Activated CD4-positive, alpha-beta T cell treated with anti-CD3 and anti-CD28 coated beads for 48 hours (primary cell): ENCODE measurements around the gene FMNL2.
A peak's percentile ranks its signal among the peaks of the same experiment; 100 is the strongest.

Source experiments
- DNase-seq: peaks from one replicate; pipeline ENCODE4 v3.0.0-alpha.2; 2020

Gene FMNL2

DNA sequence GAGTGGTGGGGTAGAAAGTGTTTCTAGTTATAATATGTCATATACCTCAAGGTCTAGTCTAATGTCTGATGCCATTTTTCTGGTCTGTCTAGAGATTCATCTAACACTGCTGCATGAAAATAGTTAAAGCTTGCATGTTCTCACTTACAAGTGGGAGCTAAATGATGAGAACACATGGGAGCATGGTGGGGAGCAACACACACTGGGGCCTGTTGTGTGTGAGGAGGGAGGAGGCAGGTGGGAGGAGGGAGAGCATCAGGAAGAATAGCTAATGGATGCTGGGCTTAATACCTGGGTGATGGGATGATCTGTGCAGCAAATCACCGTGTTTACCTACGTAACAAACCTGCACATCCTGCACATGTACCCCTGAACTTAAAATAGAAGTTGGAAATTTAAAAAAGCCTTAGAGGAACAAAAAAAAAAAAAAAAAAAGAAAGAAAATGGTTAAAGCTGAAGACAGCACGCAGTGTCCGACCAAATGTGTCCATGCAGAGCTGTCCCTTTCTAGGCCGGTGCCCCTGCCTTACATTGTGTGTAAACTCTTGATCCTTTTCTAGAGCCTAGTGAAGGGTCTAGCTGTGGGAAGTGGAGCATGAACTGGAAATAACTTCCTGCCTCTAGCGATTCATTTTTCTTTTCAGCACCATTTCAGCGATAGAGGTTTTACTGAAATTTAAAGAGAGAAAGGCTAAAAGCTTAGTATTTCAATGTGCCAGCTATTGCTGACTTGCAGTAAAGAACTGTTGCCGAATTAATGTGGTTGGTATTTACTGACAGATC is 94.0 kb downstream of the FMNL2 start:
- no peak for DNase-seq

DNA sequence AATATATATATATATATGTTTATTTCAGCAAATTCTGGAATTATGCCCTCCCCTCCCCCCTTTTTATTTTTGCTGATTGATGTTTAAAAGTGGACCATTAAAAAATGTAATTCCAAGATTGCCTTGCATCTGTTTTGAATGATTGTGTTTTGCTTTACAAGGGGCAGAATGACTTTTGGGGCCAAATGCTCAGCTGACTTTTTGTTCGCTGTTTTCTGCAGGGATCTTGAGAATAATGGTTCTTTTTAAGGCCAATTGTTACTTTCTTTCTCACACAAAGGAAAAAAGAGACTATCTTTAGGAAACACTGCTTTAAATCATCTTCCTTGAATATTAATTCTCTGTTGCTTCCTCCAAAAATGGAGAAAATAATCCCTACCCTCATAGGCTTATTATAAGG is 95.9 kb downstream of the FMNL2 start:
- DNase-seq = no peak

DNA sequence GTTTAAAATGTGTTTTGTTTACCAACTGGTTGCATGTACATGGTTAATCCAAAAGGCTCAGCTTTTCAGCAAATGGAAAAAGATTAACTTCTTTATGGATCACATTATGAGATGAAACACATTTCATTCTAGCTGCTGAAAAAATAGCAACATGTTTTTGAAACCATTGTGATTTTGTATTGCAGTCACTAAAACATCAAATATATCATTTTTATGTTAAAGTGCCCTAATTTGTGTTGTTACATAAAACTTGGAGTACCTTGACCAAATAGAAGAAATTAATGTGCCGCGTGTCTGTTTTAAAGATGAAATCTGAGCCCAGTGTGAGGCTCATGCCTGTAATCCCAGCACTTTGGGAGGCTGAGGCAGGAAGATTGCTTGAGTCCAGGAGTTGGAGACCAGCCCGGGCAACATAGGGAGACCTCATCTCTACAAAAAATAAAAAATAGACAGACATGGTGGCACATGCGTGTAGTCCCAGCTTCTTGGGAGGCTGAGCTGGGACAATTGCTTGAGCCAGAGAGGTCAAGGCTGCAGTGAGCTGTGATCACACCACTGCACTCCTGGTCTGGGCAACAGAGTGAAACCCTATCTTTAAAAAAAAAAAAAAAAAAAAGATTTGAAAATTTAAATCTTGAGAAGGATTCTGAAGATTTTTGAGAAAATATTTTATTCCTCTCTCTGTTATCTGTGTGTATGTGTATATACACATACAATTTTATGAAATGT is 96.6 kb downstream of the FMNL2 start:
- no peak for DNase-seq

DNA sequence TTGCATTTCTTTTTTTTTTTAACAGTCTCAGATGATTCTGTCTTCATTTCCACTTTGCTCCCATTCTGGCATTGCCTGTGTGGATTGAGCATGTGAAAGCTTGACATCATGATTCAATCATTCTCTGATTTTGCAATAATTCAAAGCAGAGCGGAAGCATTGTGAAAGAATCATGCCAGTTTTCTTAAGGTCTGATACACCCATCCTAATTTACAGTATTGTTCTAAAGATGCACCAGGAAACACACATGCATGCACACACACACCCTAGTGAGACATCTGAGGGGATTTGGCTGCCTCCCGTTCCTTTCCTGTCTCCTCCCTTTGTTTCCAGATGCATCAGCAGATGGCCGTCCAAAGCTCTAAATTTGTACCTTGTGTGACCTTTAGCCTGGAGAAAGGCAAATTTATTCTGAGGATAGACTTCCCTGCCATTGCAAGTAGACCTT is 97.3 kb downstream of the FMNL2 start:
- no peak for DNase-seq

DNA sequence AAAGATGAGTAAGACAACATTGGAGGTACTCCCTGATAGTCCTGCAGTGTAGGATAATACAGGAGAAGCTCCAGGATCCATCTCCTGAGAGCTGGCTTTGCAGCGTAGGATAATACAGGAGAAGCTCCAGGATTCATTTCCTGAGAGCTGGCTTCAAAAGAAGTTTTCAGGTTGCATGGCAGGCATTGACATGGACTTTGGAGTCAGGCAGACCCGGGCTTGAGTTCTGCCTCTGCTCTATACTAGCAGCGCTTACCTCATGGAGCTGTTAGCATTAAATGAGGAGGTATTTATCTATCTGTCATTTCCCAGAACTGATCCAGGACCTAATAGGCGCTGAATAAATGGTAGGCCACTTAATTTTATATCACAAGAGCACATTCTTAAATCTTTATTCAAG is 97.8 kb downstream of the FMNL2 start:
- no peak for DNase-seq

DNA sequence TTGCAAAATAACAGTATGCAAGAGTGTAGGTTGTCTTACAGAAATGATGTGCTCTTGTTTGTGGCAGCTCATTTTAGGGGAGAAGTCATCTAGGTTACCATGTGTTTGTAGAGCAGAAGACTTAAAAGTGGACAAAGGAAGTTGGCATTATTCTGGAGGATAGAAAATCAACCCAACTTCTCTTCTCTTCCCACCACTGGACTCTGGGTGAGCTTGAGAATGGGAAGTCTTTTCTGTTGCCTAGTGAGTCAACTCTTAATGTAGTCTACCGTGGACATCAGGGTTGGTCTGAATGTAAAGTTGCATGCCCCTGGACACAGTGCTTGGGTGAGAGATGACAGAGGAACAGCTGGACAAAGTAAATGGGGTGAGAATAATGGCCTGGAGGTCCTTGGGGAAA is 98.3 kb downstream of the FMNL2 start:
- no peak for DNase-seq

DNA sequence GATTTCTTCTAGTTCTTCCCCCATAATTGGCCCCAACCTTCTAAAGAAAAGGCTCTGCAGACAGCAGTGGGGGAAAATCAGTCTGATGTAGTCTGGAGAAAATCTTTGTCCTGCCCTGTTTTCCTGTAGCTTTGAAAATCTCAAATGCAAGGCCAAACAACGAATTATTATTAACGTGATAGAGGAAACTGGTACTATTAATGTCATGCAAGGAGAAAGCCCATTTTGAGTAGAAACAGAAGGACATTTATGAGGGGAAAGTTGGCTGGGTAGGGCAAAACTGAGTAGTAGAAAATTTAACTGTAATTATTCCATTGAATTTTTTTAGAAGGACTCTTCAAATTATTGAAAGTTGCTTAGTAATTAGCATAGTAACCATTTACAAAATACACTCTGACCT is 98.8 kb downstream of the FMNL2 start:
- DNase-seq = no peak

DNA sequence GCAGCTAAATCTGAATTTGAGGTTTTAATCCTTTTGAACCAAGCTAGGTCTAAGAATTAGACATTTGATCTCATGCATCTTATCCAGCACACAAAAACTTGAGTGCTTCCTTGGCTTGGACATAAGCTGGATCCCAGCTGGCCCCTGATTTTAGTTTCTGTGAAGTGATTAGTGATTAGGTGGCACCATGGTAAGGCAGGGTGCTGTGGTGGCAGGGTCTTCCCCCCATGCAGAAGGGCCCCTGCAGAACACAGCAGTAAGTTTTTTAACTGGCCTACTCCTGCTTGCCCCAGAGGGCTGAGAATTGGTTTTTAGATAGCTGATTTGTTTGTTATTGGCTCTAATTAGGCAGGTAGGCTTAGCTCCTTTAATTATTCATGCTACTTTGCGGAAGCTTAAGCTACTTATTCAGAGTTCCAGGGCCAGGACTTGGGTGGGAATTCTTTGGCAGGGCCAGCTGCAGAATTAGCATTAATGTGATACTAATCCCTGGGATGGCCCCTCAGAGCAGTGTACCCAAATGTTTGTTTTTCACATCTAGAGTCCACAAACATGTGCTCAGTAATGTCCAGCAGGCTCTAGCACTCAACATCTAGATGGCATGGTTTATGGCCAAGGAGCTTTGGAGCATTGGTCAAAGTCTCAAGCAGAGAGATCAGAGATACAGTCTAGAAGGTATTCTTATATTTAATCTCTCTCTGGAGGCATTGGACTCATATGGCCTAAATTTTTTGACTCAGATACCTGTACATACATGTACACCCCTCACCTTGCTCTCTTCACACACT is 99.6 kb downstream of the FMNL2 start:
- DNase-seq = no peak

DNA sequence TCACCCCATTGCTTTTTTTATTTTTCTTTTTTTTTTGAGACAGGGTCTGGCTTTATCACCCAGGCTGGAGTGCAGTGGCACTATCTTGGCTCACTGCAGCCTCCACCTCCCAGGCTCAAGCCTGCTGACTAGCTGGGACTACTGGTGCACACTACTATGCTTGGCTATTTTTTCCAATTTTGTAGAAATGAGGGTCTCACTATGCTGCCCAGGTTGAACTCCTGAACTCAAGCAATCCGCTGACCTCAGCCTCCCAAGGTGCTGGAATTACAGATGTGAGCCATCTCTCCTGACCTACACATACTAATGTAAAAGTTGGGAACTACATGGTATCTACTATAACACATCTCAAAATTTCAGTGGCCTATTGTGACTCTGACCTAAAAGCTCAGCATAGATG is 101.2 kb downstream of the FMNL2 start:
- DNase-seq = no peak

DNA sequence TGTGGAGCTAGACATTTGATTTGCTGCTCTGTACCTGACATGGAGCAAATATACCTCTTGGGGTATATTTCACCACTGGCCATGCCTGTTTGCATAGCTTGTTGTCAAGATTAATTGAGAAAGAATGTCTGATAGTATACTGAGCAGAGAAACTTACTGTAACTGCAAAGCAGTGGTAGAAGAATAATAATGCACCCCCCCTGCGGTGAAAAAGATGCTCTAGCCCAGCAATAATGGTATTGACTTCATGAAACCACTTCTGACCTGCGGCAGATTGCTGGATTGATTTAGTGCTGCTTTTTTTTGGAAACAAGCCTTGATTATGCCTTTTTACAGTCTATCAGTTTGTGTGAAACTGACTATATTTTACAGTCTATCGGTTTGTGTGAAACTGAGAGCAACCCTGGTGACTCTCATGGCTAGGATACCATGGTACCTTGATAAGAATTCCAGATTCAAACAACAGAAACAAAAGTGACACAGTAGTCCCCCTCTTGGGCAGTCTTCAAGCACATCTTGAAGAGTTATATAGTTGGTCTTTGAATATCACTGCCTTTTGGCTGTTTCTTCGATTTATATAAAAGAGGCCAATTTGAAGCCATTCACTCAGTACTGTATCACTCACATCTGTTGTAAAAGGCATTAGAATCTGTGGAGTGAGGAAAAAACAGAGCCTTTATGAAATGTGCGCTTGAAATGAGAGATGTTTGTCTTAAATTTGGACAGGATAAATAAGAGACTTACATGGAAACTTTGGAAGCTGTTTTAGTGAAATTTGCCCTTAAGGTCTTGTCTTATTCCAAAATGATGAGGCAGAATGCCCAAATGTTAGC is 102.5 kb downstream of the FMNL2 start:
- DNase-seq = no peak

DNA sequence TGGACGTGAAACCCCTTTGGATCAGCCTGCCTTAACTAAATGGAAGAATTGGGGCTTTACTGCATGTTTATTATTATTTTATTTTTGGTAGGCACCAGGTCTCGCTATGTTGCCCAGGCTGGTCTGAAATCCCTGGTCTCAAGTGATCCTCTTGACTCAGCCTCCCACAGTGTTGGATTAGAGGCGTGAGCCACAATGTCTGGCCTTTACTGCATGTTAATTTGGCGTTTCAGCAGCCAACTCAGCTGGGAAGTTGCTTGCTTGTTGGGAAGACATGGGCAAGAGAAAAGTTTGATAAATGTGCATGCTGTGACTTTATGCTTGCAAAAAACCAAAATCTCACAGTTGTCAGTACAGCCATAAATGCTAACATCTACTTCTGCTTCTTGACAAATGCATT is 105.1 kb downstream of the FMNL2 start:
- DNase-seq = no peak

DNA sequence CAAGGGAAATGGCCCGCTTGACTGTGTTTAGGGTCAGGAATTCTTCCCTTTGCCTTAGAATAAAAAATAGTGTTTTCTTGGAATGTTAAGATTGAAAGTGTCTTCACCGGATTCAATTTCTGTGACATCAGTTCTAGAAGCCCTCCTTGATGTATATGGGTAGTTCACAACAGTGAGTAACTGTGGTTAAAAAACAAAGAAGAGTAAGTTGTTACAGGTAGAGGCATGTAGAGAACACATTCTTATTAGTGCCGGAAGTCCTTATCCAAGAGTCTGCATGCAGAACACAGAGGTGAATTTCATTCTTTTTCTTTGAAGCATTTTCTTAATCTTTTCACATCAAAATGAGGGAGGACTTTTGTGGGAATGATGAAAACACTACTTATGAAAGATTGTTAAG is 105.5 kb downstream of the FMNL2 start:
- no peak for DNase-seq

DNA sequence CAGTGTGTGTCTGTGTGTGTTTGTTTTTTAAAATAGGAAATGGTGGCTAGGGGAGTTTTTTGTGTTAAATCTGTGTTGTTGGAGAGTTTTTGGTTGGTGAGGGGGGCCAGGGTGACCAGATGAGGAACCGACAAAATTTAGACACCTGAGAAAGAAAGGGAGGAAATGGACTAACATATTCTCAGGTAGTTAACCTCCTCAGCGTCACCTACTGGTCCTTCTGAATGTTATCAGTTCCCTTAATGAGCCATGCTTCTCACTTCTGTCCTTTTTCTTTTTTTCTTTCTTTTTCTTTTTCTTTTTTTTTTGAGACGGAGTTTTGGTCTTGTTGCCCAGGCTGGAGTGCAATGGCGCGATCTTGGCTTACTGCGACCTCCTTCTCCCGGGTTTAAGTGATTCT is 107.0 kb downstream of the FMNL2 start:
- DNase-seq = no peak

DNA sequence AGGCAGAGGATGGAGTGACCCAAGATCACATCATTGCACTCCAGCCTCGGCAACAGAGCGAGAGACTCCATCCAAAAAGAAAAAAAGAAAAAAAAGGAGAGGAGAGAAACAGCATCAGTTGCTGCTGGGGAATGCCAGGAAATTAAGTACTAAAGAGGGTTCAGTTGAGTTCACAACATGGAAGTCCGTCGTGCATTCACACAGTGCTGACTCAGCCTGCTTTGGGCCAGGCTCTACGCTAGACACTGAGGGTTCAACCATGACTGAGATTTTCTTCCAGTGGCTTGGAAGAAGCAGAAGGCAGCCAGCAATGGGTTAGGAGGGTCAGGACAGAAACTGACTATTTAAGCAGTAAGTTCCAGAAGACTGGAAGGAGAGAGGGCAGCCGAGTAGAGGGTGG is 108.8 kb downstream of the FMNL2 start:
- DNase-seq = no peak

DNA sequence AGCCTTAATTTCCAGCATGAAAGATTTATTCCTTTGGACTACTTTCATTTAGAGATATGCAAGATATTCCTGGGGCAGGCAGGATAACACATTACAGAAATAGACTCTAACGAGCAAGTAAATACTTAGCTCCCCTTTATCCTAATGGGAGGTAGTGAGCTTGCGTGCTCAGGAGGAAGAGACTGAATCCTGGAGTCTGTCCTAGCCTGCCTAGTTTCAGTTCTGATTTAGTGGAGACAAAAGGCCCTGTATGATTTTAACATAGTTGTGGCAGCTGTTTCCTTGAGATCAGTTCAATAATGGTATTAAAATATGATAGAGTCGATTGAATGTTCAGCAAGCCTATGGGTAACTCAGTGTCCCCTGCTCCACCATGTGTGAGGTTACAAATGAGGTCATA is 109.5 kb downstream of the FMNL2 start:
- DNase-seq = no peak

DNA sequence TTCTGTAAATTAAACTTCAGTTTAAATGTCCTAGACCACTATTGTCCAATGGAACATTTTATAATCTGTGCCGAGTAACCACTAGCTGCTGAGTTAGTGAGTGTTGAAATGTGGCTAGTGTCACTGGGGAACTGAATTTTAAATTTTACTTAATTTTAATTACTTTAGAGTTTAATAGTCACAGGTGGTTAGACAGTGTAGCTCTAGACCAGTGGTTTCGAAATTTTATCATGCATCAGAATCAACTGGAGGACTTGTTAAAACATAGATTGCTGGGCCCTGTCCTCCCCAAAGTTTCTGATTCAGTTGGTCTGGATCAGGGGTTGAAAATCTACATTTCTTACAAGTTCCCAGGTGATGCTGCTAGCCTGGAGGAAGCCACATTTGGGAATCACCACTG is 110.4 kb downstream of the FMNL2 start:
- no peak for DNase-seq

DNA sequence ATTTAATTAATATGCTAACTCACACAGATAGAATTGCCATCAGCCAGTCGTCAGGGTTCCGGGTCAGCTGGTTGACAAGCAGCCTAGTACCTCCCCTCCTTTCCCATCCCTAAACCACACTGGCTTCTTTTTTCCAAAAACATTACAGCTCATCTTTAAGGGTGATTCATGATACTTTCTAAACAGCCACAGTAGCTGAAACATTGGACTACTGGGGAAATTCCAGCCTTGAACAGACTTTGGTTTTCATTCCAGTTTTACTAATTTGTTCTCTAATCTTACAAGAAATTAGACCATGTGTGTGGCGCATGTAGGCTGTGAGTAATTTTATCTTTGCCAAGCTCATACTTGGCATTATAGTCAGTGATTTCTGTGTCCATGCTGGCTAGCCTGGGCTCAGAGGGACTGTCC is 110.8 kb downstream of the FMNL2 start:
- DNase-seq = peak; percentile 4

DNA sequence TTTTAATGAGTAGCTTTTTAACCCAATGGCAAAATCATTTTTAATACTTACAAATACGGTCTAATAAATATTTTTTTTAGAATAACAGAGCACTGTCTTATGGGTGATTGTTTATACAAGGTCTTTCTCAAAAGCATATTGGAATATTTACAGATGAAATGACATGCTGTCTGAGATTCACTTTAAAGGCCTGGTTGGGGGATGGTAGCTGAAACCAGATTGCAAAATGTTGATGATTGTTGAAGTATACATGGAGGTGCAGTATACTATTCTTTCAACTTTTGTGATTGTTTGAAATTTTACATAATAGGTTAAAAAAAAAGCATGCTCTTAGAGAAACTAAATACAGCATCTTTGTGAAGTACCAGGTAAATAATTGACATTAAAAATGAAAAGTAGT is 111.2 kb downstream of the FMNL2 start:
- no peak for DNase-seq

DNA sequence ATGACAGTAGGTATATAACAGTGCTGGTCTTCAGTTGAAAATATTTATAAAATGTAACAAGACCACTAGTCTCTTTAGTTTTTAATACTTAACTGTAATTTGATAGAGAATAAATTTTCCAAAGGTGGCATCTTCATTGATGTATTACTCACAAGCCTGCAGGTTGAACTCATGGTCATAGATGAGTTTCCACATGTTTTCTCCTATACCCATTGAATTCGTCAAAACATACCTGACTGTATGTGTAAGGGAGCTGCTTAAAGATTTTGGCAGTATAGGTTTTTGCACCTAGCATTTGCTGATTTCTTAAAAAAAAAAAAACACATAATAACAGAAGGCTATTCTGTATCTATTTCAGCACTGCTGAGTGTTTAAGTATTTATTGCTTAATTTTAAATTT is 112.9 kb downstream of the FMNL2 start:
- DNase-seq = no peak

DNA sequence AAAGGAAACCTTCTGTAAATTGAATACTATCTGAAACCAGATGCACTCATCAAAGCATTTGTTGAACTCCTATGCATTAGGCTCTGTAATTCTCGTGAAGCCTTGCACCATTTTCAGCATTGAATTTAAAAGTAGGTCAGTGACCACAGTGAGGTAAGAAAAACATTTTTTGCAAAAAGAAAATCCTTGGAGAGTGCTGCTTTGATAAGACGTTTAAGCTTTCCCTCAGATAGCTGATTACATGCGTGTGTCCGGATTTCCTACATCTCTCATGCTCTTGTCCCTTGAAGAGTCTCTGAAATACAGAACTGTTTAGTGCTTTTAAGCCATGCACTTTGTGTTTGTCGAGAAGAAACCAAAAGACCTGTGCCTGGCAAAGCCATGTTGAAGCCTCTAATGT is 113.6 kb downstream of the FMNL2 start:
- DNase-seq = no peak

DNA sequence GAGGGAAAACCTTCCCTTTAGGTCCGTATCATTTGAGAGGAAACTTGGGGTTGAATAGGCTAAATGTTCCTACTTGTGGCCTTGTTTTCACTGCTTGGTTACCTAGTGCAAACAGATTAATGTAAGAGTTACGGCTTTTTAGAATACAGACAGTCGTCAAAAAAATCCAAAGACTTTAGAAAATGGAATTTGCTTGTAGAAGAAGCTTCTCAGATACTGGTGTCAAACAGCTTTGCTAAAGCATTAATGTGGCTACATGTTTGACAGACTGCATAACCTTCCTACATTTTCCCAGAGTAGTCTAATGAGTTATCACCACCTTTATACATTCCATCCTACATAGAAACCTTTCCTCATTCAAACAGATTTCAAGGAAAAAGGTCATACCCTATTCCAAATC is 114.6 kb downstream of the FMNL2 start:
- no peak for DNase-seq

DNA sequence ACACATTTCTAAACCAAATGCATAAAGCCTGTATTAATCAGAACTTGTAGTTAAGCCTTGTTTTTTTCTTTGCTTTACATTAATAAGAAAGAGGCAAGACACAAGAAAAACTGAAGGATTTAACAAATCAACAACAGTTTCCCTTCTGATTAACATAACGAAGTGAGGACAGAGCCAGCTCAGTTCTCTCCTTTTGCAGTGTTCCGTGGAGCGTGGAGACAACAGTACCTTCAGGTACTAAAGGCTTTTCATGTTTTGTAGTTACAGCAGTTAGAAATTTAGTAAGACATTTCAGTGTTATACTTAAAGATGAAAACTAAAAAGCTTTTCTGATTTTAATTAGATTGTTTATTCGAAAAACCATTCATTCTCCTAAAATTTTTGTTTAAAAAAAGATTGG is 115.2 kb downstream of the FMNL2 start:
- no peak for DNase-seq
